ENCODE data around the gene MSANTD2. TPM values are rescaled to one million over a fixed set of nuclear protein-coding genes. Genes with fewer than 3 reads are reported as not detected.

Gene MSANTD2
- total RNA-seq, 2 experiments from 2014 or later, result 9.5 to 10.5 TPM

- Mint-ChIP-seq H3K9me3 (no peaks in the 10 kb centered on the region), H3K36me3 (ENCODE audit: low read depth) (no peaks in the 10 kb centered on the region), H3K27ac (peak overlapping the region; percentile 92), H3K4me1 (peaks cover 38% of the 10 kb centered on the region), H3K4me3 (peak overlapping the region; percentile 85), H3K27me3 (peaks cover 7% of the 10 kb centered on the region)
- POLR2A ChIA-PET, result interaction anchor here (0.6 kb wide), 1 partner anchor 60 kb away, joined by 3 read pairs; no protein-coding TSS in a partner anchor
- DNase-seq, result peak; percentile 79
- CTCF ChIA-PET, result interaction anchor here (0.6 to 3.1 kb wide), 25 partner anchors 8 to 396 kb away, joined by 3 to 21 read pairs (median 4); partner anchors contain the start of gene MSANTD2
Measured at GRCh38 chr11:124746621-124747243, 53.5 kb downstream of the MSANTD2 start.

GRCh38 chr11:124745835-124746620 is 54.2 kb downstream of the MSANTD2 start:
- Mint-ChIP-seq H3K9me3 (no peaks in the 10 kb centered on the region), H3K36me3 (ENCODE audit: low read depth) (no peaks in the 10 kb centered on the region), H3K27ac (peak overlapping the region; percentile 92), H3K4me1 (peaks cover 40% of the 10 kb centered on the region), H3K4me3 (peak overlapping the region; percentile 85), H3K27me3 (peaks cover 13% of the 10 kb centered on the region)
- peak; percentile 38 for DNase-seq
- CTCF ChIA-PET, result interaction anchor here (0.7 to 3.1 kb wide), 27 partner anchors 9 to 396 kb away, joined by 3 to 21 read pairs (median 4); partner anchors contain the start of genes MSANTD2 and TBRG1
- POLR2A ChIA-PET, result interaction anchor here (0.6 kb wide), 1 partner anchor 61 kb away, joined by 3 read pairs; no protein-coding TSS in a partner anchor

DNA sequence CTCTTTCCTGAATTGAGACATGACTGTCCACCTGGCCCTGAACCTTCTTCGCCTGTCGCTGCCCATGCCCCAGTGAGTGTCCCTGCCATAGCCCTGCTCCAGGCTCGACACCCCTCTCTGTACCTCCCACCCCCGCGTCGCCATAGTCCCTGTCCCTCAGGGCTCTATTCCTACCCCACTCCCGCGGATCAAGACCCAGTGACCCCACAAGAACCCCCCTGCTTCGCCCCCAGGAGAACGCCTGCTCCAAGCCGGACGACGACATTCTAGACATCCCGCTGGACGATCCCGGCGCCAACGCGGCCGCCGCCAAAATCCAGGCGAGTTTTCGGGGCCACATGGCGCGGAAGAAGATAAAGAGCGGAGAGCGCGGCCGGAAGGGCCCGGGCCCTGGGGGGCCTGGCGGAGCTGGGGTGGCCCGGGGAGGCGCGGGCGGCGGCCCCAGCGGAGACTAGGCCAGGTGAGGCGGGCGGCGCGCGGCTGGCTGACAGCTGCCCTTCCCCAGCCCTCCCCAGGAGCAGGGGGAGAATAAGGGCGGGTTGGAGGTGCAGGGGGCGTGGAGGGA is 54.9 kb downstream of the MSANTD2 start:
- DNase-seq, result no peak
- H3K4me1 Mint-ChIP-seq, result peaks cover 44% of the 10 kb centered on the region
- ChIA-PET POLR2A (no interaction called here), CTCF (interaction anchor here (0.7 to 3.1 kb wide), 14 partner anchors 8 to 397 kb away, joined by 3 to 21 read pairs (median 4); partner anchors contain the start of genes MSANTD2 and TBRG1)
- no peak overlapping the region for H3K27ac Mint-ChIP-seq
- no peaks in the 10 kb centered on the region for H3K9me3 Mint-ChIP-seq
- H3K4me3 Mint-ChIP-seq, result peak overlapping the region; percentile 85
- no peaks in the 10 kb centered on the region for H3K36me3 Mint-ChIP-seq (ENCODE audit: low read depth)
- peaks cover 13% of the 10 kb centered on the region for H3K27me3 Mint-ChIP-seq

DNA sequence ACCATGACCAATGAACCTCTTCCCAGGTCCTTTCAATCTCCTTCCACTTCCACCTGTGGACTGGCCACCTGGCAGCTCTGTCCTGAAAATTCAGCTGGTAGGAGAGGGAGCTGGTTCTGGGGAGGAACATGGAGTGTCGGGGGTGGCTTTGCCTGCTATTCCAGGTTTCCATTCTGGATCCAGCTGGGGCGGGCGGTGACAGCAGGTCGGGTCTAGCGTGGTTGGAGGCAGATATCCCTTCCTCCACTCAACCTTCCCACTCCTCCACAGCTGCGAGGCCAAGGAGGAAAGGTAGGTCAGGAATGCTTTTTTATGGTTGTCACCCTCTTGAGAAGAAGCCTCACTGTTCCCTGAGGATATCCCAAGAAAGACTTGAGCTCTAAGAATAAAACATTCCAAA is 57.2 kb downstream of the MSANTD2 start:
- Mint-ChIP-seq H3K4me3 (no peak overlapping the region), H3K9me3 (no peaks in the 10 kb centered on the region), H3K4me1 (peaks cover 28% of the 10 kb centered on the region), H3K27me3 (peaks cover 18% of the 10 kb centered on the region), H3K36me3 (ENCODE audit: low read depth) (no peaks in the 10 kb centered on the region), H3K27ac (no peak overlapping the region)
- no peak for DNase-seq
- CTCF ChIA-PET, result interaction anchor here (0.5 to 2.4 kb wide), 3 partner anchors 12 to 20 kb away, joined by 3 to 7 read pairs (median 6); no protein-coding TSS in a partner anchor
- POLR2A ChIA-PET, result no interaction called here

DNA sequence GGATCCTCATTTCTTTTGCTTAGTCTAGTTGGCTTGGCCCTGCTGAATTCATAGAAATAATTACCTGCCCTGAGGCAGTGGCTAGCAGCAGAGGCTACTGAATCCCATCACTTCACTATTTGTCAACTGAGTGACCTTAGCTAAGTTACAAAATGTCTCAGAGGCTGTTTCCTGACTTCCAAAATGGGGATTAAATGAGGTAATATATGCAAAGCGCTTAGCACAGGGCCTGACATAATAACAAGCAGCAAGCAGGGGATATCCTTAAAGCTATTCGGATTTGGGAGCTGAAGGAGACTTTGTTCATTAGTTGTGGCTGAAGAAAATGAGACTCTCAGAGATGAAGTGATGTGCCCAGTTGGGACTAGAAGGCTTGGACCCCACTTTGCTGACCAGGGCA is 57.7 kb downstream of the MSANTD2 start:
- no peak overlapping the region for H3K27ac Mint-ChIP-seq
- peaks cover 18% of the 10 kb centered on the region for H3K27me3 Mint-ChIP-seq
- H3K9me3 Mint-ChIP-seq, result no peaks in the 10 kb centered on the region
- peaks cover 28% of the 10 kb centered on the region for H3K4me1 Mint-ChIP-seq
- H3K4me3 Mint-ChIP-seq, result no peak overlapping the region
- no peak for DNase-seq
- no peaks in the 10 kb centered on the region for H3K36me3 Mint-ChIP-seq (ENCODE audit: low read depth)
- ChIA-PET CTCF (interaction anchor here (0.5 to 2.4 kb wide), 3 partner anchors 12 to 21 kb away, joined by 3 to 7 read pairs (median 6); no protein-coding TSS in a partner anchor), POLR2A (no interaction called here)

- peaks cover 22% of the 10 kb centered on the region for H3K4me1 Mint-ChIP-seq
- no peaks in the 10 kb centered on the region for H3K36me3 Mint-ChIP-seq (ENCODE audit: low read depth)
- peak; percentile 51 for DNase-seq
- H3K27me3 Mint-ChIP-seq, result peaks cover 18% of the 10 kb centered on the region
- ChIA-PET POLR2A (no interaction called here), CTCF (interaction anchor here (1.0 to 2.1 kb wide), 7 partner anchors 8 to 214 kb away, joined by 3 to 5 read pairs (median 3); partner anchors contain the start of gene CCDC15)
- peak overlapping the region; percentile 76 for H3K4me3 Mint-ChIP-seq
- no peaks in the 10 kb centered on the region for H3K9me3 Mint-ChIP-seq
- peak overlapping the region; percentile 58 for H3K27ac Mint-ChIP-seq
Measured at GRCh38 chr11:124740277-124740882, 59.8 kb downstream of the MSANTD2 start.

DNA sequence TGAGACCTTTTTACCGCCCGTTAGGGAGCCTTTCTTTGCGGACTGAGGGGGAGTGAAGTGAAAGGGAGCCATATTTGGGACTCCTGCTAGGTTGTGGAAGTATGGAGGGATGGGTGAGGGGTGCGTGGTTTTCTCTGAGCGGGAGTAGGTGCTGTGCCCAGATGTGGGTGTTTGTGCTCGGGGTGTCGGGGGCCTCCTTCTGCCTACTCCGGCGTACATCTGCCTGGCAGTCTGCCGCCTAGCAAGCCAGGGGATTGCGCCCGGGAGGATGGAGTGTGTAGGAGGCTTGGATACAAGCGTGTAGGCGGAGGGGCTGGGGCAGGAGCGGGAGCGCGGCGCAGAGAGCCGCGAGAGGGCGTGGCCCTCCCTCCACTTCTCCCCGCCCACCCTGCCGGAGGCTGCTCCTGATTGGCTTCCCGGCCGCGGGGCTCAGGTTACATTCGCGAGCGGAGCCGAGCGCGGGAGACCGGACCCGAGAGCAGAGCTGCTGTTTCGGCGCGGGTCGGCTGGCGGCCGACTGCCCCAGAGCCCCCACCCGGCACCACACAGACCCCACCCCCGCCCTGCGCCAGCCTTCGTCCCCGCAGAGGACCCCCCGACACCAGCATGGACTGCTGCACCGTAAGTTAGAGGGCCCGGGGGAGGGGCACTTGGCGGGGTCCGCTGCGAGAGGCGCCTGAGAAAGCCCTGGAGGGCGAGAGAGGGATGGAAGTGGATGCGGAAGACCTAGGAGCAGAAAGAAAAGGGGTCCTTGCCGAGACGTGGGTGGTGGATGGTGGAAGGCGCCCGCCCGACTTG is 60.5 kb downstream of the MSANTD2 start, which contains the start of gene NRGN:
Gene NRGN, plus strand, starts transcription at position 464 of the 798 bp plus-strand sequence. Its CDS starts 143 bp downstream, at position 607.
- Mint-ChIP-seq H3K36me3 (ENCODE audit: low read depth) (no peaks in the 10 kb centered on the region), H3K4me1 (peaks cover 18% of the 10 kb centered on the region), H3K27me3 (peaks cover 18% of the 10 kb centered on the region), H3K4me3 (peak within 1 kb of the TSS; percentile 76), H3K9me3 (no peaks in the 10 kb centered on the region), H3K27ac (peak within 1 kb of the TSS; percentile 58)
- peak; percentile 86 for DNase-seq
- POLR2A ChIA-PET, result no interaction called here
- CTCF ChIA-PET, result interaction anchor here (0.9 to 2.1 kb wide), 6 partner anchors 9 to 137 kb away, joined by 3 to 5 read pairs (median 3); no protein-coding TSS in a partner anchor

GRCh38 chr11:124738713-124739478 is 61.3 kb downstream of the MSANTD2 start:
- DNase-seq, result no peak
- Mint-ChIP-seq H3K36me3 (ENCODE audit: low read depth) (no peaks in the 10 kb centered on the region), H3K4me1 (peaks cover 18% of the 10 kb centered on the region), H3K27me3 (peaks cover 21% of the 10 kb centered on the region), H3K27ac (no peak overlapping the region), H3K9me3 (no peaks in the 10 kb centered on the region), H3K4me3 (peak overlapping the region; percentile 76)
- ChIA-PET CTCF (interaction anchor here (0.9 to 1.4 kb wide), 3 partner anchors 9 kb away, joined by 3 to 6 read pairs (median 3); no protein-coding TSS in a partner anchor), POLR2A (no interaction called here)

- CTCF ChIA-PET, result interaction anchor here (1.0 to 1.8 kb wide), 2 partner anchors 8 to 10 kb away, joined by 6 to 8 read pairs; no protein-coding TSS in a partner anchor
- Mint-ChIP-seq H3K36me3 (ENCODE audit: low read depth) (no peaks in the 10 kb centered on the region), H3K4me1 (peaks cover 18% of the 10 kb centered on the region), H3K27me3 (peaks cover 21% of the 10 kb centered on the region), H3K27ac (no peak overlapping the region), H3K9me3 (no peaks in the 10 kb centered on the region), H3K4me3 (no peak overlapping the region)
- DNase-seq, result no peak
- POLR2A ChIA-PET, result no interaction called here
Measured at GRCh38 chr11:124737638-124738305, 62.4 kb downstream of the MSANTD2 start.

GRCh38 chr11:124736736-124737135 is 63.5 kb downstream of the MSANTD2 start:
- Mint-ChIP-seq H3K9me3 (no peaks in the 10 kb centered on the region), H3K4me3 (no peak overlapping the region), H3K27me3 (peaks cover 15% of the 10 kb centered on the region), H3K36me3 (ENCODE audit: low read depth) (no peaks in the 10 kb centered on the region), H3K4me1 (peaks cover 17% of the 10 kb centered on the region), H3K27ac (no peak overlapping the region)
- DNase-seq, result no peak
- ChIA-PET POLR2A (interaction anchor here (0.6 kb wide), 1 partner anchor 345 kb away, joined by 3 read pairs; no protein-coding TSS in a partner anchor), CTCF (interaction anchor here (1.2 to 1.8 kb wide), 2 partner anchors 9 to 27 kb away, joined by 5 to 8 read pairs; no protein-coding TSS in a partner anchor)
